ENCODE data around the gene GORASP1. TPM values are rescaled to one million over a fixed set of nuclear protein-coding genes. Genes with fewer than 3 reads are reported as not detected.

Gene GORASP1
- total and polyA plus RNA-seq, 2 of the 8 experiments (the other 6 are each of a cell fraction or from before 2014, with no cell fraction given), result 33.4 to 33.5 TPM

DNA sequence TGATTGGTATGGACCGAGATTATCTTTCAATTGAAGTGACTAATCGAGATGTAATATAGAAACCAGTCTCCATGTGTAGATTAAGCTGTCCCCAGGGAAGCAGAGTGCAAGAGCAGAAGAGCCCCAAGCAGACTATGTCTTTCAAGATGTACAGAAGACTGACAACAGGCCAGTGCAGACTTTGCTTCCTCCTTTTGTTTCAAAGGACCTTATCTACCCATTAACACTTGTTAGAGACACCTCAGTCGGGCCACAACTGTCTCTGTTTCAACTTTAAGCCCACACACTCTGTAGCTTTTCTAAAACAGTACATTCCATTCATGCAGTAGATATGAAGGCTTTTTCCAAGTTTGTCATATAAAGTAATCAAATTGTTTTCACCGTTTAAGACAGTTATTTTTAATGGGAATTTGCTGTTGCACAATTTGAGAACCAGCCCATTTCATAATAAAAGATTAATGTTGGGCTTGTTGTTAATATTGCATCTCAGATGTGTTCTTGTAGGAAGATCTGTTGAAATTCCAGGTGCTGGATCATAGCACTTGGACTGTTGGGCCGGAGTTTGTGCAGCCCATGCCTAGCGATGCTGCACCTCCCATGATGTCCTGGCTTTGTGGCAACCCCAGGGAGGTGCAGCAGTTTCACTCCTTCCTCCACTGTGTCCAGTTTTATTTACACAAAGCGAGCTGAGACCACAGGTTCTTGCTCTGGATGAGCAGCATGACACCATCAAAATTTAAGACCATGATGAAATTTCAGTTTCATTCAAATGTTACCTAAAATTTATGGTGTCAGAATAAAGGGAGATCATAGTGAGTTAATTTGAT, 12.4 kb downstream of the GORASP1 start:
- H3K79me1 ChIP-seq (ENCODE audit: low read depth, low read length), result no peaks in the 10 kb centered on the region
- H2BK15ac ChIP-seq (ENCODE audit: low read length), result no peak overlapping the region
- no peak overlapping the region for H3K18ac ChIP-seq (ENCODE audit: extremely low read depth, low read length)
- peaks cover 22 to 57% (median 50%) of the 10 kb centered on the region in 4 experiments for H3K36me3 ChIP-seq (ENCODE audit: control insufficient read depth in 2 of 4, insufficient read depth in 4 of 4, low read length in 3 of 4)
- peaks cover 0 to 3% of the 10 kb centered on the region in 2 experiments for H4K20me1 ChIP-seq (replicated peaks in 1 of 2; ENCODE audit: control insufficient read depth in 1 of 2, insufficient read depth in 2 of 2, low read length in 2 of 2)
- H3K4ac ChIP-seq (replicated peaks; ENCODE audit: insufficient read length, low read depth, low read length), result no peak overlapping the region
- no peak for TF ChIP-seq NRF1 (IDR thresholded peaks at IDR 0.05; ENCODE audit: low read depth, low read length)
- TF ChIP-seq SIX5 (IDR thresholded peaks at IDR 0.05; ENCODE audit: low read depth, low read length), result no peak
- no peak for TF ChIP-seq MAFK (IDR thresholded peaks at IDR 0.05; ENCODE audit: low read depth, low read length)
- no peak for TF ChIP-seq ASH2L (IDR thresholded peaks at IDR 0.05; ENCODE audit: low read length)
- no peak for TF ChIP-seq GTF2F1 (IDR thresholded peaks at IDR 0.05; ENCODE audit: borderline replicate concordance, low read depth, low read length)
- no peak for TF ChIP-seq JUN (IDR thresholded peaks at IDR 0.05; ENCODE audit: low read depth, low read length)
- no peak for TF ChIP-seq ZNF274 (IDR thresholded peaks at IDR 0.05; ENCODE audit: borderline replicate concordance, extremely low read depth, low read length)
- H4K5ac ChIP-seq (ENCODE audit: insufficient read length, low read depth, low read length), result no peak overlapping the region
- no peaks in the 10 kb centered on the region; the same call in 1 of the 2 replicates for H3K23me2 ChIP-seq (ENCODE audit: low read depth, low read length)
- no peaks in the 10 kb centered on the region for H3K9me3 ChIP-seq (ENCODE audit: insufficient read depth in 2 of 2, low read depth in 1 of 2, low read length in 1 of 2)
- H3K79me2 ChIP-seq (ENCODE audit: control insufficient read depth in 1 of 2, insufficient read depth in 2 of 2, low read length in 2 of 2), result no peaks in the 10 kb centered on the region
- H2BK120ac ChIP-seq (replicated peaks; ENCODE audit: low read depth, low read length), result no peak overlapping the region
- H4K91ac ChIP-seq (replicated peaks; ENCODE audit: insufficient read length, low read length), result no peak overlapping the region
- no peaks in the 10 kb centered on the region for H3K4me1 ChIP-seq (replicated peaks in 1 of 4; ENCODE audit: control insufficient read depth in 3 of 4, insufficient read depth in 4 of 4, low read length in 3 of 4)
- no peak overlapping the region for H2BK5ac ChIP-seq (ENCODE audit: low read depth, low read length)
- 0 out of 2 replicates have a peak overlapping the region, but pooled peaks have one; percentile 60 for H4K8ac ChIP-seq (ENCODE audit: extremely low read depth, insufficient read depth, low read length)
- H2BK12ac ChIP-seq (ENCODE audit: low read depth, low read length), result no peak overlapping the region
- no peak overlapping the region for H2AFZ ChIP-seq (ENCODE audit: low read length)
- no peak overlapping the region for H3K4me2 ChIP-seq (ENCODE audit: insufficient read depth in 1 of 2, low read depth in 2 of 2, low read length in 2 of 2)
- H2BK20ac ChIP-seq (ENCODE audit: low read length), result no peak overlapping the region
- no peak overlapping the region for H3K4me3 ChIP-seq (ENCODE audit: extremely low read depth in 1 of 4, insufficient read depth in 2 of 4, low read depth in 3 of 4, low read length in 4 of 4)
- H3K27ac ChIP-seq (ENCODE audit: low read depth, low read length), result no peak overlapping the region
- no peak overlapping the region for H3K23ac ChIP-seq (ENCODE audit: insufficient read length)
- WGBS, 2 experiments (ENCODE audit: extremely low coverage in 1 of 2, insufficient coverage in 1 of 2, insufficient read length in 1 of 2, insufficient replicate concordance in 2 of 2, low coverage in 1 of 2, low lambda C conversion rate in 2 of 2, missing lambda C conversion rate in 1 of 2), result 91% methylated on average over 7 of the region's 7 CpGs; no CpG with 5 or more reads in 1 of the 2 experiments
- no peak overlapping the region for H3K14ac ChIP-seq (ENCODE audit: insufficient read length)
- DNase-seq (ENCODE audit: low read depth in 1 of 2, low spot score in 2 of 2), result peak in 1 of 2 experiments; percentile 6
- no peak overlapping the region for H3K9ac ChIP-seq (replicated peaks in 1 of 4; ENCODE audit: extremely low read depth in 1 of 4, low read depth in 3 of 4, low read length in 3 of 4)
- CTCF ChIA-PET (ENCODE audit: partially characterized antibody), result interaction anchor here (3.2 kb wide), 1 partner anchor 194 kb away, joined by 16 read pairs; no protein-coding TSS in a partner anchor
- H3K27me3 ChIP-seq (replicated peaks in 1 of 4; ENCODE audit: control insufficient read depth in 3 of 4, extremely low read depth in 1 of 4, insufficient read depth in 3 of 4, low read length in 3 of 4), result peaks cover 0 to 2% (median 0%) of the 10 kb centered on the region in 4 experiments; a peak in 1 of 7 replicates
- no peak overlapping the region for H2AK5ac ChIP-seq (ENCODE audit: low read depth, low read length)
- POLR2A ChIA-PET (ENCODE audit: partially characterized antibody), result interaction anchor here (0.6 to 0.8 kb wide), 2 partner anchors 21 to 27 kb away, joined by 3 read pairs; no protein-coding TSS in a partner anchor
- no peak overlapping the region for H3K56ac ChIP-seq (replicated peaks; ENCODE audit: insufficient read length, low read depth, low read length)
- no peak for FAIRE-seq

All from H1 (cell line).